NCI-H748 treated with DMSO at 0.1 percent for 48 hours (cell line): ENCODE measurements around the gene PGBD2.
"Not testable (repeated sequence)": the region's sequence is repeated elsewhere in the genome, so short reads cannot be mapped to it uniquely, and the experiment has no call there.

Source experiments
- DNase-seq: peaks from one replicate; lab custom pipeline; 2025; lab: John Stamatoyannopoulos, UW

PGBD2 gene

GRCh38 chr1:248890549-248891498 lies 15.2 kb upstream of the PGBD2 start:
- DNase-seq = no peak

DNA sequence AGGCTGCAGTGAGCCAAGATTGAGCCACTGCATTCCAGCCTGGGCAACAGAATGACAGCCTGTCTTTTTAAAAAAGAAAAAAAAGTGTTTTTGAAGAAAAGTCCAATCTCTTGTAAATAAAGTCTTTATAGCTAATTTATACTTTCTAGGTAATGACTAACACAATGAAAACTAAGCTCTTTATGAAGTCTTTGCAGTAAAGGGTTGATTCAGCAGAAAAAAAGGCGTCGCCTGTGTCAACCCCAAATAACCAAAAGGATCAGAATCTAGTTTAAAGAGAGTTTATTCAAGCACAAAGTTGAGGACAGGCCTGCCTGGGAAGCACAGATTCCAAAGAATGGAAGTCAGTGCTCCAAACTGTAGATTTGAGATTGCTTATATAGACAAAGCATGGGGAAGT lies 14.3 kb upstream of the PGBD2 start:
- no peak for DNase-seq

DNA sequence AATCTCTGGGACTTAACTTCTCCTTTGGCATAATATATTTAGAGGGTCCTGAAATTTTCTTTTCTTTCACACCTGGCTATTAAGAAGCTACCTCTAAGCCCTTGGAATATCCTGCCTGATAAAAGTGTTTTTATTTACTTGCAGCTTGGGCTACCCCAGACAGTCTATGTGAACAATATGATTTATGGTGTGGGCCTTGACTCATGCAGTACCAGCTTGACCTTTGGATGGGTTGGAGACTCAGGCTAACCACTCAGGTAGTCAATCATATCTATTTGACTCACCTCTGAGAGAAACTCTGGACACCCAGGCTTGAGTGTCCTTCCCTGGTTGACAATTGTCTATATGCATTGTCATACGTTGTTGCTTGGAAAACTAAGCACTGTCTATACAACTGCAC lies 13.4 kb upstream of the PGBD2 start:
- DNase-seq = no peak

- DNase-seq = no peak
These were observed 11.2 kb upstream of the PGBD2 start for GRCh38 chr1:248894837-248895236.

DNA sequence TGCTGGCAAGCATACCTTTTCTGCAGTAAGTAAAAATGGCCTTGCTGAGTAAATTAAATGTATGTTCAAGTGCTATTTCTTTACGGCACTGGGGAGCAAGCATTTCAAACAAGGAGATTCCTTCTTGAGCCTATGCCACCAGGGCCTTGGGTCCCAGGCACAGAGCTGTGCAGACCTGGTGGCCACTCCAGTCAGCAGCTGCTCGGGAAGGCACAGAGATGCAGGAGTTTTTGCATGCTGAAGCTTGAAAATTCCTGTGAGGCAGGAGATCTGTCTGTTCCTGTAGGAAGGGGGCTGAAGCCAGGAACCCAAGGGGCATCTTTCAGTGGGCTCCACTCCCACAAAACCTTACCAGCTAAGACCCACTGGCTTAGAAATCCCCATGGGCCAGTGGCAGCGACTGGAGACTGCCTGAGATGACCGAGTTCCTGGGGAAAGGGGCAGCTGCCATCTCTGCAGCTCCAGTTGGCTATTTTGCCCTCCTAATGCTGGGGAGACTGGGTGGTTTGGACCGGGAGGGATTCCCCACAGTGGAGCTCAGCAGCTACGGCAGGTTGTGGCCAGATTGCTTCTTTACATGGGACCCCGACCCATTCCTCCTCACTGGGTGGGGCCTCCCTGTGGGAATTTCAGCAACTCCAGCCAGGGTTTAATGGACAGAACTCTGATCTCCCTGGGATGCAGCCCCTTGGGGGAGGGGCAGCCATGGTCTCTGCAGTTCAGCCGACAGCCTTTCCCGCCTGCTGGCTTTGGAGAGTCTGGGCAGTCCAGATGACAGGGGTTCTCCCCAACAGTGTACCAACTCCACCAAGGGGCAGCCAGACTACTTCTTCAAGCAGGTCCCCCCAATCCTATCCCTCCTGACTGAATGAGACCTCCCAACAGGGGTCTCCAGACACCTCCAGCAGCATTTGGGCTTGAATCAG lies 8.4 kb upstream of the PGBD2 start:
- DNase-seq = no peak

DNA sequence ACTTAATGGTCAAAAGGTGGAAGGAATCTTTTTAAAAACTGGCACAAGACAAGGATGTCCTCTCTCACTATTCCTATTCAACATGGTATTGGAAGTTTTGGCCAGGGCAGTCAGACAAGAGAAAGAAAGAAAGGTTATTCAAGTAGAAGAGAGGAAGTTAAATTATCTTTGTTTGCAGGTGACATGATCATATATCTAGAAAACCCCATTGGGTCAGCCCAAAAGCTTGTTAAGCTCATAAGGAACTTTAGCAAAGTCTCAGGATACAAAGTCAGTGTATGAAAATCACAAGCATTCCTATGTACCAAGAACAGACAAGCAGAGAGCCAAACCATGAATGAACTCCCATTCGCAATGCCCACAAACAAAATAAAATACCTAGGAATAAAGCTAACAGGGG lies 5.4 kb upstream of the PGBD2 start:
- no peak for DNase-seq

GRCh38 chr1:248901578-248901977 lies 4.5 kb upstream of the PGBD2 start:
- DNase-seq = no peak

DNA sequence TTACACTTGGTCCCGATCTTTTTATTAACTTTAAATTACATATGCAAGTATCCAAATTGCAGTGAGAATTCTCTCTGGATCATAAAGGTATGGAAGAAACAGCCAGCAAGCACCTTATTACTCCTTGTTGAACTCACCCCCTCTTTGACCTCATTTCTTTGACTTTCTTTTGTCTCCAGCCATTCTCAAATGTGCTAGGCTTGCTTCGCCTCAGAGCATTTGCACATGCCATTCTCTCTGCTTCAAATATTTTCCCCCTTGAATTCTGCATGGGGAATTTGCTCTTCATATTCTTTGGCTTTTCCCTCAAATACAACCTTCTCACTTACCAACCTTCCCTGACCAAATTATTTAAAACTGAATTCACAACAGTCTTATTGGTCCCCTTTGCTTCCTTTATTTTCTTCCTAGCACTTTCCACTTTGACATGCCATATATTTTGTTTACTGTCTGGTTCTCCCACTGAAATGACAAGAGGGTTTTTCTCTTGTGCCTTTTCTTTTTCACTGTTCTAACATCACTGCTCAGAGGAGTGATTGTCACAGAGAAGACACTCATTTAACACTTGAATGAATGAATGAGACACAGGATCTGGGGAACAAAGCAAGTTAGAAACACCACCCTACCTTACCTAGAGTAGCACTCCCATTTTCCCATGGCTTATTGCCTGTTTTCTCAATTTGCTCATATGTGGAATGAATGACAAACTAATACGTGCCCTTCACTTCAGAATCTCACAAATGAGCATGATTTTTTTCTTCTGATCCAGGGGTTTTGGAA lies 1.4 kb upstream of the PGBD2 start:
- DNase-seq = no peak

- no peak for DNase-seq
These were observed 400 bp upstream of the PGBD2 start for GRCh38 chr1:248905662-248906008.

DNA sequence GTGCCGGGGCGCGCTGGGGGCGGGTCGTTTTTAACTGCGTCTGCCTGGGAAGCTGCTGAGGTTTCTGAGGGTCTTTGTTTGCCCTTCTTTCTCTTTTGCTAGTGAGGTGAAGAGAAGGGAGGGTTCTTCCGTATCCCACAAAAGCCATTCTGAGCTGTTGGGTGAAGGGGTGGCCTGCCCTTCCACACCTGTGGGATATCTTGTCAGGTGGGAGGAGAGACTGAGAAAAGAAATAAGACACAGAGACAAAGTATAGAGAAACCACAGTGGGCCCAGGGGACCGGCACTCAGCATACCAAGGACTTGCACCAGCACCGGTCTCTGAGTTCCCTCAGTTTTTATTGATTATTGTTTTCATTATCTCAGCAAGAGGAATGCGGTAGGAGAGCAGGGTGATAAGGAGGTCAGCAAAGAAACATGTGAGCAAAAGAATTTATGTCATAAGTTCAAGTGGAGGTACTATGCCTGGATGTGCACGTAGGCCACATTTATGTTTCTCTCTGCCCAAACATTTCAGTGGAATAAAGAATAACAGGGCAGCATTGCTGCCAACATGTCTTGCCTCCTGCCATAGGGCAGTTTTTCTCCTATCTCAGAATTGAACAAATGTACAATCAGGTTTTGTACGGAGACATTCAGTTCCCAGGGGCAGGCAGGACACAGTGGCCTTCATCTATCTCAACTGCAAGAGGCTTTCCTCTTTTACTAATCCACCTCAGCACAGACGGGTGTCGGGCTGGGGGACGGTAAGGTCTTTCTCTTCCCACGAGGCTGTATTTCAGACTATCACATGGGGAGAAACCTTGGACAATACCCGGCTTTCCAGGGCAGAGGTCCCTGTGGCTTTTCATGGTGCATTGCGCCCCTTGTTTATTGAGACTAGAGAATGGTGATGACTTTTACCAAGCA lies 972 bp downstream of the PGBD2 start:
- no peak for DNase-seq

DNA sequence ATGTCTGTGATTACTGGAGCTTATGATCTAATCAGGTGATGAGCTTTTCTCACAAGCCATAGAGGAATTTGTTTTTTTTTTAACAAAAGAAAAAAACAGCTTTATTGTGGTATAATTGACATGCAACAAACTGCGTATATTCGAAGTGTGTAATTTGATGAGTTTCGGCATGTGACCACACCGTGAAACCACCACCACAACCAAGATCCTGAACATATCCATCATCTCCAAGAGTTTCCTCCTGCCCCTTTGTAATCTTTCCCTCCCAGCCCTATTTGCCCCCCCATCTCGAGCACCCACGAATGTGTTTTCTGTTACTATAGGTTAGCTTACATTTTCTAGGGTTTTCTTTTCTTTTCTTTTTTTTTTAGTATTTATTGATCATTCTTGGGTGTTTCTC lies 4.7 kb downstream of the PGBD2 start:
- no peak for DNase-seq

DNA sequence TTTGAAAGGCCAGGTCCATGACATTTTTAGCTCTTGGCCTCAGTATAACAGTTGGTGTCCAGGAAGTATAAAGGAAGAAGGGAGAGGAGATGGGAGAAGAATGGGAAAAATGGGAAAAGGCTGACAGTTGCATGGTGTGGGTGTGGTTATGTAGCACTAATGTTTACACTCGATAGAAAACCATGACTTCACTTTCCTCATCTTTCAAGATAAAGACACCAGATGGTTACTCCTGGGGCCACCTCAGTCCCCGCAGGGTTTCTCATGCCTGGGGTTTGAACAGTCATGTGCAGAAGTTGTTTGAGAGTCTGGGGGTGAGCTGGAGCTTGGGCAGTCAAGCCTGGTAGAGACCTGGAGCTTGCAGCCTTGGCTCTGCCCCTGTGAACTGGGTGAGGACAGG lies 7.9 kb downstream of the PGBD2 start:
- DNase-seq = no peak

GRCh38 chr1:248914796-248915381 lies 8.9 kb downstream of the PGBD2 start:
- no peak for DNase-seq

- no peak for DNase-seq
These were observed 12.1 kb downstream of the PGBD2 start for GRCh38 chr1:248918131-248918530.

DNA sequence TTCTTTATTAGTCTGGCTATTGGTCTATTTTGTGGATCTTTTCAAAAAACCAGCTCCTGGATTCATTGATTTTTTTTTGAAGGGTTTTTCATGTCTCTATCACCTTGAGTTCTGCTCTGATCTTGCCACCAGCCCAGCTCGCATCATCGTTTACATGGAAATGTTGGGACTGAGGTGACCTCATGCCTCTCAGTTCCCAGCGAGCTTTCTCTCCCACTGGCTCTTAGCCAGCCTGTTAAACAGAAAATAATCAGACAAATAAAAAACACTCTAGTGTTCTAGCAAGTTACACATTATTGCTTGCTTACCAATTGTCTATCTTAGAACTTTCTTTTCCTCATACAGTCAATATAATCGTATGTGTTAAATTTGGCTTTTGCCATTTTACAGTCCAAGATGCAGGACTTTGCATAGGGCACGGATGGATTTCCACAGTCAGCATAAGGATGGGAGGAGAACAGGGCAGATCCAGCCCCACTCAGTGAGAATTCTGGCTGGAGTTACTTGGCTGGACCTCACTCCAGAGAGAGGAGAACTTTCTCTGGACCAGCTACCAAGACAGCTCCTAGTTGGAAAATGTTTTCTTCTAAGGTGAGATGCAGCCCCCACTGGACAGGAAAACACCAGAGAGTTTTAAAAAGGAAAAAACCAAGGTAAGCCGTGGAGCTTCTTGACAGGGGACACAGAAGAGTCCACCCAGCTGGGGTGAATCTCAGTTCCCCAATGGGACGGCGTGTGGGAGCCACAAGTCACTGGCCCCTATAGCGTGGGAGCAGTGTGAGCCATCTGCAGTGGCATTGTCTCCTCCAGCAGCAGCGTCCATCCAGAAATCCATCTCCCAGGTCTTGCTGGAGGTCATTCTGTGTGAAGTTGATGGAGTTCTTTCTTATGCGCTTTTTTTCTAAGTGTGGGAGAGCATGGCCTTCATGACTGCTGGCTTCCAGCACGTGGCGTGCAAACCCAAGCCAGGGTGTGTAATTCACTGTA lies 17.6 kb downstream of the PGBD2 start:
- DNase-seq = no peak

DNA sequence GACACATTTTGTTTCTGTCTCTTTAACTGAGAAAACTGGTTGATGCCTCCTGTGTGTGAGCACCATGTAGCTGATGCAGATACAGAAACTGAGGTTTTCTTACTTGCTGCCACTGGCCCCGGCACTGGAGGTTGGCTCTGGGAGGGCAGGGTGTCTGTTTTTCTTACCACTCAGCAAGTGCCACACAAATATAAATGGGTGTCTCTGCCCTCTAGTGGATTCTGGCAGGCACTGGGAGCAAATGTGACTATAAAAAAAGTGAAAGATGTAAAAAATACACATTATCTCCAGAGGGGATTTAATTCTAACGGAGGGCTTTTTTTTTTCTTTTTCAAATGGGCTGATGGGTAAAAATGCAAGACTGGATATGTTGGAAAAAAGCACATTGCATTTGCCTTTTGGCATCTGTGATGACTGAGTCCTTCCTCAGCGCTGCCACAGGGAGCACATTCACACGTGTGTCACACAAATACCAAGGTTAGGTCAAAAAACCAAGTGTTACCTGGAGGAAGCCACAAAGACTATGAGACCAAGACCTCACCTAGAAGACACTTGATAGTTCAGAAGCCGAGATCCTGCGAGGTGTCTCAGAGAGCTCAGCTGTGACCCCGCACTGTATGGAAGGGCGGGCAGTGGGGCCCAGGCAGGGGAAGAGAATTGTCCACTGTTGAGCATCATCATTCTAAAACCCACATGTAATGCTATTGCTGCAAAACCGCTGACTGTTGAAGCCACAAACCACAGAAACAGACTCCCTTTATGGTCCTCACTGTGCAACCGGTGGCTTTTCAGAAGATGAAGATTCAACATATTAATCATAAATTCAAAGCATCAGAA lies 18.9 kb downstream of the PGBD2 start:
- no peak for DNase-seq

DNA sequence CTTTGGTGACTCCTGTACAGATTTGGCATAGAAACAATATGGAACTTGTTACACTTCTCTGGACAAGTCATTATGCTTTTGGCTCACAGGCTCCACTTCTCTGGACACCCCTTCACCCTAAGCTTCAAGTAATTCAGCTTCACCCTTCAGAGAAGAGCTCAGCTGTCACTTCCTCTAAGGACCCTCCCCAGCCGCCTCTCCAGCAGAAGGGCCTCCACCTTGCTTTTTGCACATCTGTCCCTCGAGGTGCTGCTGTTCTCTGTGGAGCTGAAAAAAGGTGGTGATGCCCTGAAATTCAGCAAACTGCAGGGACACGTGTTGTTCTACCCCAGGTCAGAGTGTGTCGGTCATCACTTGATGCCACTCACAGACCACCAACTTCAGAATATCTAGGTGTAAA lies 19.8 kb downstream of the PGBD2 start:
- DNase-seq = not testable (repeated sequence)

DNA sequence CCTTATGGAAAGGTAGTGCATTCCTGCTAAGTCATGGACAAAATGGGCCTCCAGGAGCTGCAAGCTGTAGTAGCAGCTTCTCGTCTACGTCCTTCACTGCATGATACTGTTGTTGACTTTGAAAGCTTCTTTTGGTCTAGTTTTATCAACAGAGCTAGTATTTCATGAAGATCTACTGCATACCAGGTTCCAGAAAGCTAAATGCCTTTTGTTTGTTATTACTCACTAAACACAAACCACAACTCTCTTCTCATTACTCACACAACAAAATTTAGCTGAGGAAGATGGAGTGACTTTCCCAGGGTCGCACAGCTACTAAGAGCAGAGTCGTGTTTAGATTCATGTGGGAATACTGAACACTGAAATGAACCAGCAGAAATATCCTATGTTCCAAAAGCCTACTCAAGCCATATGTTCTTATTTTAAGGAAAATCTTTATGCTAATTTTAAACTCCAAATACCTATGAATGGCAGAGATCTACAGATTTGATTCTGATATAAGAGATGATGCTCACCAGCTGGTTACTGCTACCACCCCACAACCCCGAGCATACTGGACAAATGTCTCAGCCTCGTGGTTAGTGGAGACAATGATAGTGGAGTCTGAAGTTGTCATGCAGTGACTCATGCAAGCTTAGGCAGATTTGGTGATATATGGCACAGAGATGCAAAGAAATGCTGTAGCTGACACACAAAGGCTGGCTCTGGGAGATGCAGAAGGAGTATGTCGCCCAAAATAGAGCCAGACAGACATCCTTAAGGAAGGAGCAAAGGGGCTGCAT lies 20.6 kb downstream of the PGBD2 start:
- no peak for DNase-seq
